ENCODE measurements around the gene VDAC2.
A peak's percentile ranks its signal among the peaks of the same experiment; 100 is the strongest.
"Not testable (repeated sequence)": the region's sequence is repeated elsewhere in the genome, so short reads cannot be mapped to it uniquely, and the experiment has no call there.

Gene VDAC2, protein sequence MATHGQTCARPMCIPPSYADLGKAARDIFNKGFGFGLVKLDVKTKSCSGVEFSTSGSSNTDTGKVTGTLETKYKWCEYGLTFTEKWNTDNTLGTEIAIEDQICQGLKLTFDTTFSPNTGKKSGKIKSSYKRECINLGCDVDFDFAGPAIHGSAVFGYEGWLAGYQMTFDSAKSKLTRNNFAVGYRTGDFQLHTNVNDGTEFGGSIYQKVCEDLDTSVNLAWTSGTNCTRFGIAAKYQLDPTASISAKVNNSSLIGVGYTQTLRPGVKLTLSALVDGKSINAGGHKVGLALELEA
- 75.6 to 83.7 reads per million in 2 donors for total RNA-seq

- DNase-seq = peak; percentile 94
Measured at GRCh38 chr10:75210282-75211006, at the start of gene VDAC2. Gene VDAC2, plus strand, starts transcription at chr10:75210796. Its CDS starts 363 bp downstream, at chr10:75211159.

DNA sequence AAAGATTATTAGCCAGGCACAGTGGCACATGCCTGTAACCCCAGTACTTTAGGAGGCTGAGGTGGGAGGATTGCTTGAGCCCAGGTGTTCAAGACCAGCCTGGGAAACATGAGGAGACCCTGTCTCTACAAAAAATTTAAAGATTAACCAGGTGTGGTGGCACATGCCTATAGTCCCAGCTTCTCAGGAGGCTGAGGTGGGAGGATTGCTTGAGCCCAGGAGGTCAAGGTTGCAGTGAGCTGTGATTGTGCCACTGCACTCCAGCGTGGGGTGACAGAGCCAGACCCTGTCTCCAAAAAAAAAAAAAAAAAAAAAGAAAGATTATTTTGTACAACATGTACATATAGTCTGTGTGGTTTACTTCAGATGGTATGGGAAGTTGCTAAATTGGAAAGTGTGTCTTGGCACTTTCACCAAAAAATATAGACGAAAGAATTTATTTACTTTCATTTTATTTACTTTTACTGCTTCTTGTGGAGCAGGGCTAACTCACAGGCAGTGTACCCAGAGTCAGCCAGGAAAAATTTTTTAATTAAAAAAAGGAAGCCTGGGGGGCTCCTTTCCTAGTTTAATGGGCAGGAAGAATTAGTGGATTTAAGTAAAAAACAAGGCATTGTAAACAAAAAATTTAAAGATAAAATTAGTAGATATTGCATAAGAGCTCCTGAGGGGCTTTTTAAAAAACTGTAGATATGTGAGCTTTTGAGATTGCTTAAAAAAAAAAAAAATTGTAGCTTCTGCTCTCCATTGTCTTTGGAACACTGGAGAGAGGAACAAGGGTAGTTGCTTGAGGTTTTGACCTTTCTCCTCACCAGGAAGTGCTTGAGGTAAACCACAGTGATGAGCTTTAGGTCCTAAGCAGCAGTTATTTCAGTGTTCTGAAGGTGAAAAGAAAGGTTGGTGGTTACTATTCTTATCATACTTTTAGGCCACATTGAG lies 44.6 kb upstream of the VDAC2 start:
- DNase-seq = no peak

GRCh38 chr10:75166623-75166972 lies 44.0 kb upstream of the VDAC2 start:
- no peak for DNase-seq

GRCh38 chr10:75168275-75168674 lies 42.3 kb upstream of the VDAC2 start:
- no peak for DNase-seq

- DNase-seq = no peak
Measured at GRCh38 chr10:75170215-75170614, 40.4 kb upstream of the VDAC2 start.

- DNase-seq = no peak
Measured at GRCh38 chr10:75175046-75175445, 35.5 kb upstream of the VDAC2 start.

DNA sequence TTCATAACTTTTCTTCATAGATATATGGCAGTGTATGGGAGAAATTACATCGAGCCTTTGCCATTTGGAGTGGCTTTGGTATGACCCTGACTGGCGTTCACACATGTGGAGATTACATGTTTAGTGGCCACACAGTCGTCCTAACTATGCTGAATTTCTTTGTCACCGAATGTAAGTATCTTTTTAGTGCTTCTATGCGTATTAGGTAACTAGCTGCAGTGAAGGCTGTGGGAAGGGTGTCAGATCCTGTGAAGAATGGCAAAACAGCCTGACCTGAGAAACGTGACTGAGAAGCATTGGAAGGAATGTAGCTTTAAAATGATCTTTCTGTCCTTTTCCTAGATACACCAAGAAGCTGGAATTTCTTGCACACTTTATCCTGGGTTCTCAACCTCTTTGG lies 34.5 kb upstream of the VDAC2 start:
- DNase-seq = no peak

GRCh38 chr10:75176736-75177135 lies 33.9 kb upstream of the VDAC2 start:
- DNase-seq = no peak

DNA sequence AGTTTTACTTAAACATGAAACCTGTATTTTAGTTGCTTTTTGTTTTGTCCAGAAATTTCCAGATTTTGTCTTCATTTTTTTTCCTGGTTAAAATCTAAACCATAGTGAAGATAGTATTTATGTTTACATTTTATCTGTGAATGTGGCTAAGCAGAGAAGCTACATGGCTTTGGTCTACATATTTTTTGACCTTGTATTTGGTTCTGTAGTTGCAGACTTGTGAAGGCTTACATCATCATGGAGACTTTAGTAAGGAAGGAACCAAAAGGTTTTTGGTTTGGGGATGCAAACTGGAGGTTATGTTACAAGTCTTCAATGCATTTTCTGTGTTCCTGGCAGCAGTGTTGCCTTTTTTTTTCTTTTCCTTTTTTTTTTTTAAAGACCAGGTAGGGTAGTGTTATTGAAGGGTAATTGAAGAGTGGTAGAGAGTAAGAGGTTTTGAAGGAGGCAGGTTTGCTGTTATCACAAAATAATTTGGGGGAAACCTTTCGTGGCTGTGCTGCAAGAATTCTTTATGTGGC lies 30.9 kb upstream of the VDAC2 start:
- no peak for DNase-seq

- no peak for DNase-seq
Measured at GRCh38 chr10:75180592-75180991, 30.0 kb upstream of the VDAC2 start.

DNA sequence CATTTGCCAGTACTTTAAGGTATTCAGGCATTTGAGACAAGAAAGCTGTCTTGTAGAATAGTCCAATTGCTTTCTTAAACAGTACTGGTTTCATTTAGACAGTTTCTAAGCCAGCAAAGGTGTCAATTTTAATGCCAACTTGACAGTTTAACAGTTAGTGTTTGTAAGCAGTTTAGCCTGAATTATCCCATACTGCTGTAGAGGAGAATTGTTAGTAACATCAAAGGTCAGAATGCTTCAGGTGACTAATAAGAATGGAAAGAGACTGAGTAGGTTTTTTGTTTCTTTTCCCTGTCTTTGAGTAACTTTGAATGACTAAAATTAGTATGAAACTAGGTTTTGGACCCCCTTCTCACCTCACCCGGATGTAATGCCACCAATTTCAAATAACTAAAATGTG lies 29.5 kb upstream of the VDAC2 start:
- no peak for DNase-seq

DNA sequence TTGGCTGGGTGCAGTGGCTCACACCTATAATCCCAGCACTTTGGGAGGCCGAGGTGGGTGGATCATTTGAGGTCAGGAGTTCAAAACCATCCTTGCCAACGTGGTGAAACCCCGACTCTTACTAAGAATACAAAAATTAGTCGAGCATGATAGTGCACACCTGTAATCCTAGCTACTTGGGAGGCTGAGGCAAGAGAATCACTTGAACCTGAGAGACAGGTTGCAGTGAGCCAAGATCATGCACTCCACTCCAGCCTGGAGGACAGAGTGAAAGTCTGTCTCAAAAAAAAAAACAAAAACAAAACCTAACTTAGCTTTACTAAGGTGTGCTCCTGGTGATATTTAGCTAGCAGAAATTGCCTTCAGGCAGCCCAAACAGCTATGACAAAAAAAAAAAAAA lies 24.3 kb upstream of the VDAC2 start:
- no peak for DNase-seq

DNA sequence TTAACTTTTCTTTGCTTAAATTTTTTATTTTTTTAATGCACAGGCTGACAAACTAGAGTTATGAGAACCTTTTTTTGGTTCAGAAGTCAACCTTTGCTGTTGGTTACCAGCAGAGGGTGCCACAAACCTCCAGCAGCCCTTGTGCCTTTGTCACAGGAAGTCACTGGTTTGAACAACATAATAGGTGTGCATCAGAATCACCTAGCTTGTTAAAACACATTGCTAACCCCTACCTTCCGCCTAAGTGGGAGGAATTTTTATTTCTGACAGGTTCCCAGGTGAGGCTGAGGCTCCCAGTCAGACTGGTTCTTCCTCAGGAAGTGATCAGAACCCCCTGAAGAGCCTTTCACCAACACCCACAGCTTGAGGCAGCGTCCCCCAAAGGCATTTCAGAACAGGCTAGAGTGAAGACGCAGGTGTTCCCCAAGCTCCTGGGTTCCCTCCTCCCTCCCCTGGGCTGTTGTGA lies 22.6 kb upstream of the VDAC2 start:
- peak; percentile 53 for DNase-seq

GRCh38 chr10:75188522-75188921 lies 22.1 kb upstream of the VDAC2 start:
- not testable (repeated sequence) for DNase-seq

DNA sequence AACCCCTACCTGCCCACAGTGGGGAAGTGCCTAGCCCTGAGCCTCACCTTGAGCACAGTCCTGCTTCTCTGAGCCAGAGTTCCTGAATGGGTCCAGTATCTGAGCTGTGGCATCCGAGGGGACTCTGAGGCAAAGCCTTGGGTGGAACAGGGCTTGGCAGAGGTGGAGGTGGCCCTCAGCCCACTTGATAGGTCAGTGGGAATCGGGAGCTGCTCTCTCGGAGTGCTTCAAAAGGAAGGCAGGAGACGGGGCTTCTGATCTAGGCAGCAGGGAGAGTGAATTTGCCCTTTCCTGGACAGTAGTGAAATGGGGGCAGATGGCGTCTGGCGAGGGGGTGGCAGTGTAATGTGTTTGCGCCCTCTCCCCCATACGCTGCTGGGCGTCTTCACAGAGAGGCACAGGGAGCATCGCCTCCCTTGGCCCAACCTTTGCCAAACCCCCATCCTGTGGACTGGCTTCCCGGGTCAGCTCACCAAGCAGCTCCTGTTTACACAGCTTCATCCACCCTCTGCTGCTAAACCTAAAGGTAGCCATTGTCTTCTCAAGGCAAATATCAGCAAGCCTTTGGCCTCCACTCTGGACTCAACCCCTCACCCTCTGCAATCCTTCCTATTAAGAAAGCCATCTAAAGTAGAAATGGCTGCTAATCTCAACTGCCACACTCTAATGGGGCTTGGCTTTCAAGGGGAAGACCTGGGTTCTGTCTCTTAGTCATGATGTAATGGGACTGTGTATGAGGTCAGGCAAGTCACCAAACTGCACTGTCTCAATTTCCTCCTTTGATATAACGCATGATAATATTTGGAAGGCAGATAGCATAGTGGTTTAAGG lies 21.1 kb upstream of the VDAC2 start:
- no peak for DNase-seq

DNA sequence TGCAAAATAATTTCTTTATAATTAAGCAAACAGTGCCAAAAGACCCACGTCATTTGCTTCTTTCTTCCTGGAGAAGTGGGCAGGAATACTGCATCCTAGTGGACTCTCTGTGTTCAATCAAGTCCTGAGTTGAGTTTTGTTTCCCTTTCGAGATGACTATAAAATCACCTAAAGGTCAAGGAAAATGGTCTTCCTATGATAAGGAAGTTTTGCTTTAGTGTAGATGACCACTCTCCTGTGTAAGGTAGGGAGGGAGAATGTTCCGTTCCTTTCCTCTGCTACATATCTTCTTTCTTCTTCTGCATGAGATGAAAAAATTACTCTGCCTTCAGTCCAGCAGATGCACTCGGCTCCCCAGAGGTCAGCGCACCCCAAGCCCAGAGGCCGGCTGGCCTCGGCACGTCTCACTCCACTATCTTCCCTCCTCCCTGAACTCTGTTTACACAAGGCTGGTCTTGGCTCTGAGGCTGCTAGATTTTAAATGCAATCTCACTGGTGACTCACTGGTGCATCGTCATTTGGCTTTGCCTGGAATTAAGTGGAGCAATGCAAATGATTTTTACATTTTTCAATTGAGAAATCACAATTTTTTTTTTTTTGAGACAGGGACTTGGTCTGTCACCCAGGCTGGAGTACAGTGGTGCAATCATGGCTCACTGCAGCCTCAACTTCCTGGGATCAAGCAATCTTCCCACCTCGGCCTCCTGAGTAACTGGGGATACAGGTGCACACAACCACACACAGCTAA lies 18.6 kb upstream of the VDAC2 start:
- DNase-seq = no peak

DNA sequence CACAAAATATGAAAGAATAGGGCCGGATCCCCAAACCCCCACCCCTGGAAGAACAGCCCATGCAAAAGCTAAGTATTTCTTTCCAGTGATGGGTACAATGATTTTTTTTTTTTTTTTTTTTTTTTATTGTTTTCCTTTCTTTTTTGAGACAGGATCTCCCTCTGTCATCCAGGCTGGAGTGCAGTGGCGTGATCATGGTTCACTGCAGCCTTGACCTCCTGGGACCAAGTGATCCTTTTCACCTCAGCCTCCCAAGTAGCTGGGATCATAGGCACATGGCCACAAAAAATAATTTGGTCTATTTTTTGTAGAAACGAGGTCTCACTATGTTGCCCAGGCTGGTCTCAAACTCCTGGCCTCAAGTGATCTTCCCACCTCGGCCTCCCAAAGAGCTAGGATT lies 16.0 kb upstream of the VDAC2 start:
- DNase-seq = not testable (repeated sequence)

- DNase-seq = no peak
Measured at GRCh38 chr10:75195035-75195763, 15.4 kb upstream of the VDAC2 start.

DNA sequence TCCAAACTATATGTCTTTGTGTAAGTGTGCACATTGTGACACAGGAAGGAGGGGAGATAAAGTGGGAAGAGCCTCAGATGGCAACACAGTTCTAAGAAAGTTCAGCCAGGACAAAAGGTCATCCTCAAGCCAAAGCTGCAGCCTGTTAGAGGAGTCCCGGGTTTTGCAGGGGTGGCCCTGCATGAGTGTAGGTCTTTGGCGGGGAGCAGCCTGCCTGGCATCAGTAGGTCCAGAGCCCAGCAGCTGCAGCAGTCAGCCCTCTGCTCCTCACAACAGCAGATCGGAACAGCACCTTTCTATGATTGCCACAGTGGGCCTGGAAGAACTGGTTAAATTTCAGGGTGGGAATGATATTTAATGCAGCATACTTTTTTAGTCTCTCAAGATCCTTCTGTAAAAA lies 13.5 kb upstream of the VDAC2 start:
- no peak for DNase-seq

GRCh38 chr10:75197906-75198305 lies 12.7 kb upstream of the VDAC2 start:
- no peak for DNase-seq

DNA sequence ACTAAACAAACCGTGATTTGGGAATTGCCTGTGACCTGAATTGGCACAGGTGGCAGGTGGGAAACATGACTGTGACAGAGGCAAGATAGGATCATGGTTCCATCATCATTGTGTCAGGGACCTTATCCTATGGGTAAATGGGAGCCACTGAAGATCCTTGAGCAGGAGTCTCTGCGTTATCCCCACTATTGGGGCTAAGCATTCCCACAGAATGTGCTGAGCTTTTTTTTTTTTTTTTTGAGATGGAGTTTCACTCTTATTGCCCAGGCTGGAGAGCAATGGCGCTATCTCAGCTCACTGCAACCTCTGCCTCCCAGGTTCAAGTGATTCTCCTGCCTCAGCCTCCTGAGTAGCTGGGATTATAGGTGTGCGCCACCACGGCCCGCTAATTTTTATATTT lies 10.6 kb upstream of the VDAC2 start:
- not testable (repeated sequence) for DNase-seq
